HUES64 (cell line): ENCODE results near the gene KCNK2.

Source experiments
- H3K27ac ChIP-seq: 2 replicates; pipeline ENCODE4 v1.7.0; 2013; ENCODE audit warnings: low read depth, low read length, inconsistent platforms
- H3K27me3 ChIP-seq: 2 replicates; pipeline ENCODE4 v1.6.1; 2013; ENCODE audit warnings: mild to moderate bottlenecking, low read length; ENCODE audit not compliant: insufficient read depth
- H3K36me3 ChIP-seq: 2 replicates; pipeline ENCODE4 v1.6.1; 2013; ENCODE audit warnings: mild to moderate bottlenecking, low read length; ENCODE audit not compliant: insufficient read depth
- H3K4me1 ChIP-seq: 2 replicates; pipeline ENCODE4 v1.6.1; 2013; ENCODE audit warnings: mild to moderate bottlenecking, low read length, moderate library complexity; ENCODE audit not compliant: insufficient read depth
- H3K4me3 ChIP-seq: 2 replicates; pipeline ENCODE4 v1.5.1; 2013; ENCODE audit warnings: mild to moderate bottlenecking, low read length, moderate library complexity
- H3K9ac ChIP-seq: 2 replicates; pipeline ENCODE4 v1.6.1; 2013; ENCODE audit warnings: mild to moderate bottlenecking, low read depth, low read length
- H3K9me3 ChIP-seq: 2 replicates; pipeline ENCODE4 v1.6.1; 2013; ENCODE audit warnings: low read depth, low read length; ENCODE audit not compliant: insufficient read depth
- WGBS: fragments of 150-250, 120-280 bp; methylation state at CpG from one replicate; pipeline ENCODE4 v1.1.7; 2013; ENCODE audit warnings: missing lambda C conversion rate; 5-methylcytosine and 5-hydroxymethylcytosine counted together

KCNK2 gene

GRCh38 chr1:215256936-215257679 is 174.6 kb downstream of the KCNK2 start:
- no peak overlapping the region for H3K27ac ChIP-seq
- no peak overlapping the region for H3K4me3 ChIP-seq
- H3K27me3 ChIP-seq = no peaks in the 10 kb centered on the region
- no peaks in the 10 kb centered on the region for H3K4me1 ChIP-seq
- no peaks in the 10 kb centered on the region for H3K9me3 ChIP-seq
- WGBS = 90% methylated on average over 3 of the region's 3 CpGs
- H3K9ac ChIP-seq = no peak overlapping the region
- no peaks in the 10 kb centered on the region for H3K36me3 ChIP-seq

- peaks cover 6% of the 10 kb centered on the region; the same call in 1 of the 2 replicates for H3K4me1 ChIP-seq
- H3K4me3 ChIP-seq = no peak overlapping the region
- H3K9me3 ChIP-seq = no peaks in the 10 kb centered on the region
- no peaks in the 10 kb centered on the region for H3K27me3 ChIP-seq
- H3K36me3 ChIP-seq = no peaks in the 10 kb centered on the region
- 90% methylated on average over 4 of the region's 5 CpGs for WGBS
- H3K27ac ChIP-seq = no peak overlapping the region
- no peak overlapping the region for H3K9ac ChIP-seq
Observed at GRCh38 chr1:215260711-215261110, 178.2 kb downstream of the KCNK2 start.

GRCh38 chr1:215262106-215262505 is 179.6 kb downstream of the KCNK2 start:
- H3K27ac ChIP-seq = no peak overlapping the region
- no peaks in the 10 kb centered on the region for H3K36me3 ChIP-seq
- no peak overlapping the region for H3K4me3 ChIP-seq
- WGBS = 92% methylated on average over 1 of the region's 1 CpG
- H3K9ac ChIP-seq = no peak overlapping the region
- no peaks in the 10 kb centered on the region for H3K27me3 ChIP-seq
- no peaks in the 10 kb centered on the region for H3K9me3 ChIP-seq
- H3K4me1 ChIP-seq = peaks cover 6% of the 10 kb centered on the region; the same call in 1 of the 2 replicates

GRCh38 chr1:215263636-215264035 is 181.1 kb downstream of the KCNK2 start:
- Histone ChIP-seq H3K36me3 (no peaks in the 10 kb centered on the region), H3K9ac (no peak overlapping the region), H3K4me1 (peaks cover 6% of the 10 kb centered on the region; the same call in 1 of the 2 replicates), H3K9me3 (no peaks in the 10 kb centered on the region), H3K27me3 (no peaks in the 10 kb centered on the region), H3K27ac (no peak overlapping the region), H3K4me3 (no peak overlapping the region)
- WGBS = 97% methylated on average over 1 of the region's 1 CpG

GRCh38 chr1:215264649-215265048 is 182.1 kb downstream of the KCNK2 start:
- H3K4me1 ChIP-seq = peaks cover 6% of the 10 kb centered on the region; the same call in 1 of the 2 replicates

GRCh38 chr1:215267495-215267894 is 185.0 kb downstream of the KCNK2 start:
- H3K4me1 ChIP-seq = peaks cover 5% of the 10 kb centered on the region; the same call in 1 of the 2 replicates
- no peaks in the 10 kb centered on the region for H3K9me3 ChIP-seq
- H3K27ac ChIP-seq = no peak overlapping the region
- H3K4me3 ChIP-seq = no peak overlapping the region
- no peaks in the 10 kb centered on the region for H3K36me3 ChIP-seq
- H3K27me3 ChIP-seq = no peaks in the 10 kb centered on the region
- H3K9ac ChIP-seq = no peak overlapping the region
- no CpG with 5 or more reads among the region's 1 CpG for WGBS

More at GRCh38 chr1:215264649-215265048, 182.1 kb downstream of the KCNK2 start:
- Histone ChIP-seq H3K9me3 (no peaks in the 10 kb centered on the region), H3K4me3 (no peak overlapping the region), H3K36me3 (no peaks in the 10 kb centered on the region), H3K27ac (no peak overlapping the region), H3K9ac (no peak overlapping the region), H3K27me3 (no peaks in the 10 kb centered on the region)
- WGBS = 88% methylated on average over 1 of the region's 3 CpGs

- no peaks in the 10 kb centered on the region for H3K27me3 ChIP-seq
- H3K4me1 ChIP-seq = no peaks in the 10 kb centered on the region
- WGBS = 82% methylated on average over 3 of the region's 3 CpGs
- no peak overlapping the region for H3K4me3 ChIP-seq
- no peak overlapping the region for H3K9ac ChIP-seq
- no peaks in the 10 kb centered on the region for H3K9me3 ChIP-seq
- H3K27ac ChIP-seq = no peak overlapping the region
- no peaks in the 10 kb centered on the region for H3K36me3 ChIP-seq
Observed at GRCh38 chr1:215269955-215270354, 187.4 kb downstream of the KCNK2 start.

- Histone ChIP-seq H3K4me3 (no peak overlapping the region), H3K9me3 (no peaks in the 10 kb centered on the region), H3K9ac (no peak overlapping the region), H3K36me3 (no peaks in the 10 kb centered on the region), H3K27me3 (no peaks in the 10 kb centered on the region), H3K4me1 (no peaks in the 10 kb centered on the region), H3K27ac (no peak overlapping the region)
- 98% methylated on average over 4 of the region's 5 CpGs for WGBS
Observed at GRCh38 chr1:215273838-215274516, 191.4 kb downstream of the KCNK2 start.

GRCh38 chr1:215276582-215276981 is 194.0 kb downstream of the KCNK2 start:
- Histone ChIP-seq H3K27me3 (no peaks in the 10 kb centered on the region), H3K36me3 (no peaks in the 10 kb centered on the region), H3K4me1 (no peaks in the 10 kb centered on the region), H3K4me3 (no peak overlapping the region), H3K9ac (no peak overlapping the region), H3K9me3 (no peaks in the 10 kb centered on the region), H3K27ac (no peak overlapping the region)
- 94% methylated on average over 1 of the region's 1 CpG for WGBS

- 96% methylated on average over 1 of the region's 2 CpGs for WGBS
- Histone ChIP-seq H3K4me1 (no peaks in the 10 kb centered on the region), H3K36me3 (no peaks in the 10 kb centered on the region), H3K9me3 (no peaks in the 10 kb centered on the region), H3K4me3 (no peak overlapping the region), H3K27me3 (no peaks in the 10 kb centered on the region), H3K27ac (no peak overlapping the region), H3K9ac (no peak overlapping the region)
Observed at GRCh38 chr1:215277532-215277931, 195.0 kb downstream of the KCNK2 start.

GRCh38 chr1:215279682-215280081 is 197.1 kb downstream of the KCNK2 start:
- no peak overlapping the region for H3K9ac ChIP-seq
- no peak overlapping the region for H3K4me3 ChIP-seq
- H3K27ac ChIP-seq = no peak overlapping the region
- H3K27me3 ChIP-seq = no peaks in the 10 kb centered on the region
- H3K4me1 ChIP-seq = no peaks in the 10 kb centered on the region
- whole genome bisulfite sequencing = 98% methylated on average over 3 of the region's 3 CpGs
- no peaks in the 10 kb centered on the region for H3K9me3 ChIP-seq
- no peaks in the 10 kb centered on the region for H3K36me3 ChIP-seq
